Natural killer cell (primary cell): ENCODE measurements around the gene BPHL. TPM values are rescaled to one million over a fixed set of nuclear protein-coding genes. Genes with fewer than 3 reads are reported as not detected.

Experiments used
- ATAC-seq, 3 donors: fragments of 150-1000 bp in 2 of 3; fragments of 200-7000 bp in 1 of 3; cut with Tn5 transposase; 1 replicate in 1 of 3; 2 replicates in 2 of 3; pipeline ENCODE4 v1.10.0; 2021; ENCODE audit warnings: mild to moderate bottlenecking in 2 of 3, moderate library complexity in 2 of 3
- DNase-seq, 2 donors: peaks; one replicate each; pipeline versions ENCODE4 v3.0.0 to v3.0.0-alpha.2; 2013 to 2021; ENCODE audit warnings: mixed read lengths in 1 of 2
- H3K27ac ChIP-seq: one replicate; pipeline ENCODE4 v1.5.1; 2013; ENCODE audit warnings: mild to moderate bottlenecking, low read length
- H3K27me3 ChIP-seq: one replicate; pipeline ENCODE4 v1.6.1; 2013; ENCODE audit warnings: low read length; ENCODE audit not compliant: control insufficient read depth, insufficient read depth
- H3K36me3 ChIP-seq: one replicate; pipeline ENCODE4 v1.6.1; 2013; ENCODE audit warnings: low read length; ENCODE audit not compliant: control insufficient read depth, insufficient read depth
- H3K4me1 ChIP-seq: one replicate; pipeline ENCODE4 v1.6.1; 2013; ENCODE audit warnings: low read length; ENCODE audit not compliant: control insufficient read depth, insufficient read depth
- H3K4me3 ChIP-seq: one replicate; pipeline ENCODE4 v1.5.1; 2013; ENCODE audit warnings: low read length
- H3K9me3 ChIP-seq: one replicate; pipeline ENCODE4 v1.6.1; 2013; ENCODE audit warnings: low read length; ENCODE audit not compliant: control insufficient read depth, insufficient read depth
- H3K27ac Mint-ChIP-seq, 2 donors: one replicate each; pipeline ENCODE4 v1.8.0; 2022; ENCODE audit warnings: mild to moderate bottlenecking in 2 of 2, mixed read lengths in 2 of 2, moderate library complexity in 1 of 2
- H3K27me3 Mint-ChIP-seq, 2 donors: one replicate each; pipeline ENCODE4 v1.8.0; 2022; ENCODE audit warnings: low read depth in 2 of 2, mixed read lengths in 2 of 2
- H3K36me3 Mint-ChIP-seq: one replicate; pipeline ENCODE4 v1.8.0; 2022; ENCODE audit warnings: mixed read lengths
- H3K4me1 Mint-ChIP-seq, 2 donors: one replicate each; pipeline ENCODE4 v1.8.0; 2022; ENCODE audit warnings: mixed read lengths in 2 of 2
- H3K4me3 Mint-ChIP-seq: one replicate; pipeline ENCODE4 v1.8.0; 2022; ENCODE audit warnings: mild to moderate bottlenecking, moderate library complexity, mixed read lengths
- H3K9me3 Mint-ChIP-seq, 2 donors: one replicate each; pipeline ENCODE4 v1.8.0; 2022; ENCODE audit warnings: mixed read lengths in 2 of 2
- CTCF ChIP-seq: fragments of 200-600 bp; IDR thresholded peaks from one replicate; pipeline ENCODE4 v1.8.0; 2022; ENCODE audit warnings: antibody characterized with exemption
- WGBS: methylation state at CpG from one replicate; pipeline ENCODE4 v1.1.7; 2013; ENCODE audit warnings: missing lambda C conversion rate; ENCODE audit not compliant: insufficient coverage; 5-methylcytosine and 5-hydroxymethylcytosine counted together
- intact Hi-C: fragments of 100-400 bp; cut with micrococcal nuclease; formaldehyde crosslinking; loops from one replicate; pipeline ENCODE4 v1.14.2; 2022
- total RNA-seq, 4 donors: library from RNA; stranded (reverse); fragments of 120-200 nt in 1 of 4; gene quantifications; one replicate each; pipeline versions ENCODE4 v1.2.3 to v1.2.4, GENCODE V29; 2013 to 2022

Gene BPHL
- total RNA-seq, 3 donors from 2014 or later (not counting 1 experiment from before 2014, with no cell fraction given), result 2.9 to 5.9 (median 5.7) TPM

GRCh38 chr6:3159805-3160781, 41.6 kb downstream of the BPHL start:
- intact Hi-C loops, result no loop called here
- 65% methylated on average over 30 of the region's 31 CpGs for WGBS
- Mint-ChIP-seq H3K4me1 (peaks cover 17 to 32% of the 10 kb centered on the region in 2 donors), H3K36me3 (no peaks in the 10 kb centered on the region), H3K4me3 (peak overlapping the region; percentile 32), H3K27ac (peak overlapping the region in 1 of 2 donors; percentile 55), H3K27me3 (peaks cover 8 to 21% of the 10 kb centered on the region in 2 donors), H3K9me3 (no peaks in the 10 kb centered on the region)
- ATAC-seq (peak in 2 of 3 donors; percentile 11 to 24), DNase-seq (peak in 1 of 2 donors; percentile 88)
- Histone ChIP-seq H3K4me1 (peaks cover 42% of the 10 kb centered on the region), H3K9me3 (no peaks in the 10 kb centered on the region), H3K4me3 (no peak overlapping the region), H3K27me3 (peaks cover 5% of the 10 kb centered on the region), H3K27ac (no peak overlapping the region), H3K36me3 (no peaks in the 10 kb centered on the region)
- TF ChIP-seq CTCF, result no peak

- Mint-ChIP-seq H3K4me3 (peak overlapping the region; percentile 78), H3K9me3 (no peaks in the 10 kb centered on the region), H3K4me1 (peaks cover 17 to 20% of the 10 kb centered on the region in 2 donors), H3K27me3 (peaks cover 19 to 27% of the 10 kb centered on the region in 2 donors), H3K27ac (no peak overlapping the region), H3K36me3 (no peaks in the 10 kb centered on the region)
- Histone ChIP-seq H3K27me3 (peaks cover 3% of the 10 kb centered on the region), H3K4me1 (peaks cover 32% of the 10 kb centered on the region), H3K4me3 (no peak overlapping the region), H3K9me3 (no peaks in the 10 kb centered on the region), H3K36me3 (no peaks in the 10 kb centered on the region), H3K27ac (no peak overlapping the region)
- intact Hi-C loops, result no loop called here
- no peak for TF ChIP-seq CTCF
- WGBS, result 58% methylated on average over 4 of the region's 7 CpGs
- ATAC-seq (no peak), DNase-seq (no peak)
Measured at GRCh38 chr6:3162067-3162497, 43.6 kb downstream of the BPHL start.

- Histone ChIP-seq H3K9me3 (no peaks in the 10 kb centered on the region), H3K36me3 (no peaks in the 10 kb centered on the region), H3K4me1 (peaks cover 31% of the 10 kb centered on the region), H3K27me3 (peaks cover 3% of the 10 kb centered on the region), H3K27ac (peak overlapping the region; percentile 58), H3K4me3 (peak overlapping the region; percentile 69)
- H3K9me3 Mint-ChIP-seq, result no peaks in the 10 kb centered on the region
- under 1% methylated on average over 70 of the region's 74 CpGs for WGBS
- intact Hi-C loops, result no loop called here
- no peak for TF ChIP-seq CTCF
- peak overlapping the region in 1 of 2 donors; percentile 70 for H3K27ac Mint-ChIP-seq
- DNase-seq, result peak; percentile 29 to 80
- peak; percentile 58 to 66 (median 66) for ATAC-seq
- H3K27me3 Mint-ChIP-seq, result peaks cover 25 to 32% of the 10 kb centered on the region in 2 donors
- H3K4me3 Mint-ChIP-seq, result peak overlapping the region; percentile 85
- no peaks in the 10 kb centered on the region for H3K36me3 Mint-ChIP-seq
- peaks cover 17 to 20% of the 10 kb centered on the region in 2 donors for H3K4me1 Mint-ChIP-seq
Measured at GRCh38 chr6:3162565-3163247, 44.2 kb downstream of the BPHL start.
